Colonic mucosa (tissue), 4 donors: ENCODE data around the gene SHANK3. TPM values are rescaled to one million over a fixed set of nuclear protein-coding genes. Genes with fewer than 3 reads are reported as not detected.

Source experiments
- DNase-seq: peaks from one replicate; pipeline ENCODE4 v3.0.0-alpha.2; 2020
- H3K27ac ChIP-seq: fragments of 200-600 bp; one replicate; pipeline ENCODE4 v1.8.0; 2021
- H3K27me3 ChIP-seq: fragments of 200-600 bp; one replicate; pipeline ENCODE4 v1.8.0; 2021
- H3K36me3 ChIP-seq: fragments of 200-600 bp; one replicate; pipeline ENCODE4 v1.8.0; 2021
- H3K4me1 ChIP-seq: fragments of 200-600 bp; one replicate; pipeline ENCODE4 v1.8.0; 2021; ENCODE audit warnings: mild to moderate bottlenecking
- H3K4me3 ChIP-seq: fragments of 200-600 bp; one replicate; pipeline ENCODE4 v1.8.0; 2021
- H3K9ac ChIP-seq, 2 donors: one replicate each; pipeline ENCODE4 v1.7.0; 2013; ENCODE audit warnings: control low read depth in 2 of 2, low read depth in 2 of 2, low read length in 2 of 2
- H3K9me3 ChIP-seq: fragments of 200-600 bp; one replicate; pipeline ENCODE4 v1.8.0; 2021
- CTCF ChIP-seq: fragments of 200-600 bp; IDR thresholded peaks from one replicate; pipeline ENCODE4 v1.8.0; 2022; ENCODE audit warnings: antibody characterized with exemption, mild to moderate bottlenecking
- intact Hi-C: fragments of 100-400 bp; cut with DNase I; formaldehyde crosslinking; loops from one replicate; pipeline ENCODE4 v1.14.1; 2022
- total RNA-seq, 2 donors: library from RNA; stranded (reverse); fragmentation: NEBNext Ultra II Directional in 1 of 2; extraction: Animal tissue kit (Norgen Biotek cat#: 25700) in 1 of 2; gene quantifications; one replicate each; pipeline ENCODE4 v1.2.1, GENCODE V29; 2021
- donor health status: healthy.
- donor health status: DM: no; HTN: no; CAD: no.
- donor health status: DM: no; HTN: no; CAD: no.

Gene SHANK3
- total RNA-seq, 2 donors from 2014 or later: 3.6 to 4.3 TPM

- Histone ChIP-seq H3K9me3 (no peaks in the 10 kb centered on the region), H3K4me1 (no peaks in the 10 kb centered on the region), H3K27ac (no peak overlapping the region), H3K9ac (no peak overlapping the region), H3K27me3 (no peaks in the 10 kb centered on the region), H3K4me3 (no peak overlapping the region), H3K36me3 (no peaks in the 10 kb centered on the region)
- intact Hi-C loops: no loop called here
- no peak for TF ChIP-seq CTCF
- DNase-seq: no peak
Observed at GRCh38 chr22:50694766-50695420, 22.3 kb downstream of the SHANK3 start.

- no peak for DNase-seq
- H3K4me3 ChIP-seq: no peak overlapping the region
- H3K4me1 ChIP-seq: no peaks in the 10 kb centered on the region
Observed at GRCh38 chr22:50695421-50696250, 23.0 kb downstream of the SHANK3 start.

GRCh38 chr22:50696251-50696798, 23.7 kb downstream of the SHANK3 start:
- intact Hi-C loops: no loop called here
- DNase-seq: no peak

More at GRCh38 chr22:50695421-50696250, 23.0 kb downstream of the SHANK3 start:
- Histone ChIP-seq H3K9me3 (no peaks in the 10 kb centered on the region), H3K27ac (no peak overlapping the region), H3K9ac (no peak overlapping the region), H3K36me3 (no peaks in the 10 kb centered on the region), H3K27me3 (no peaks in the 10 kb centered on the region)
- intact Hi-C loops: no loop called here
- no peak for TF ChIP-seq CTCF

GRCh38 chr22:50696799-50697561, 24.4 kb downstream of the SHANK3 start:
- TF ChIP-seq CTCF: no peak
- H3K9ac ChIP-seq: no peak overlapping the region
- no peaks in the 10 kb centered on the region for H3K4me1 ChIP-seq
- H3K27ac ChIP-seq: no peak overlapping the region
- no peaks in the 10 kb centered on the region for H3K27me3 ChIP-seq
- H3K36me3 ChIP-seq: no peaks in the 10 kb centered on the region
- no peak for DNase-seq
- no peaks in the 10 kb centered on the region for H3K9me3 ChIP-seq
- intact Hi-C loops: no loop called here
- peak overlapping the region; percentile 16 for H3K4me3 ChIP-seq

More at GRCh38 chr22:50696251-50696798, 23.7 kb downstream of the SHANK3 start:
- no peaks in the 10 kb centered on the region for H3K36me3 ChIP-seq
- no peaks in the 10 kb centered on the region for H3K4me1 ChIP-seq
- no peaks in the 10 kb centered on the region for H3K27me3 ChIP-seq
- no peak overlapping the region for H3K4me3 ChIP-seq
- no peak overlapping the region for H3K9ac ChIP-seq
- H3K27ac ChIP-seq: no peak overlapping the region
- TF ChIP-seq CTCF: no peak
- H3K9me3 ChIP-seq: no peaks in the 10 kb centered on the region
